B cell (primary cell): ENCODE results near the gene GEMIN5. TPM values are rescaled to one million over a fixed set of nuclear protein-coding genes. Genes with fewer than 3 reads are reported as not detected.

ENCODE experiments used
- ATAC-seq: fragments of 200-7000 bp; cut with Tn5 transposase; one replicate; pipeline ENCODE4 v1.10.0; 2021; ENCODE audit warnings: low read depth, mild to moderate bottlenecking, moderate number of reproducible peaks, moderate library complexity
- CTCF ChIA-PET: fragments of 350-600 bp; sonication (Branson Sonifier 250); formaldehyde crosslinking; loops from one replicate; lab custom pipeline; 2021; ENCODE audit warnings: antibody characterized with exemption, inconsistent platforms; lab: Charles Lee
- POLR2A ChIA-PET: fragments of 350-600 bp; sonication (Branson Sonifier 250); formaldehyde crosslinking; loops from one replicate; lab custom pipeline; 2021; ENCODE audit warnings: antibody characterized with exemption; lab: Charles Lee
- DNase-seq: peaks from one replicate; pipeline ENCODE4 v3.0.0; 2013
- H2AFZ ChIP-seq: 2 replicates; pipeline ENCODE4 v1.6.1; 2012; ENCODE audit warnings: mild to moderate bottlenecking, low read depth, low read length; ENCODE audit not compliant: insufficient read depth, poor library complexity, severe bottlenecking
- H3K27ac ChIP-seq, 2 donors: 1 replicate in 1 of 2; 2 replicates in 1 of 2; pipeline ENCODE4 v1.5.1; 2012 to 2013; ENCODE audit warnings: low read length in 2 of 2, mild to moderate bottlenecking in 2 of 2, moderate library complexity in 1 of 2
- H3K27me3 ChIP-seq, 4 experiments: fragments of 200-600 bp in 1 of 4; sonication (generic) in 1 of 4; replicated peaks in 1 of 4; 1 replicate in 2 of 4; 2 replicates in 2 of 4; pipeline versions ENCODE4 v1.6.1 to v1.7.0; 2013 to 2016; ENCODE audit warnings: low read length in 3 of 4, mild to moderate bottlenecking in 2 of 4, mixed read lengths in 1 of 4, moderate library complexity in 1 of 4; ENCODE audit not compliant: insufficient read depth in 4 of 4, control insufficient read depth in 3 of 4; ENCODE audit errors: control extremely low read depth in 1 of 4
- H3K36me3 ChIP-seq, 2 experiments: replicated peaks in 1 of 2; 1 replicate in 1 of 2; 2 replicates in 1 of 2; pipeline versions ENCODE4 v1.6.1 to v1.7.1; 2013; ENCODE audit warnings: low read length in 1 of 2; ENCODE audit not compliant: insufficient read depth in 2 of 2, control insufficient read depth in 1 of 2; ENCODE audit errors: control extremely low read depth in 1 of 2, extremely low read depth in 1 of 2
- H3K4me1 ChIP-seq, 2 donors: fragments of 200-600 bp in 1 of 2; sonication (generic) in 1 of 2; 1 replicate in 1 of 2; 2 replicates in 1 of 2; pipeline versions ENCODE4 v1.5.1 to v1.6.1; 2013 to 2017; ENCODE audit warnings: low read length in 2 of 2; ENCODE audit not compliant: control insufficient read depth in 2 of 2, insufficient read depth in 2 of 2
- H3K4me2 ChIP-seq: replicated peaks from 2 replicates; pipeline ENCODE3; 2012; ENCODE audit warnings: mild to moderate bottlenecking, low read depth, low read length; ENCODE audit not compliant: poor library complexity, severe bottlenecking
- H3K4me3 ChIP-seq, 5 experiments: fragments of 200-600 bp in 1 of 5; sonication (generic) in 1 of 5; 1 replicate in 3 of 5; 2 replicates in 2 of 5; pipeline versions ENCODE4 v1.5.1 to v1.7.0; 2011 to 2016; ENCODE audit warnings: low read length in 4 of 5, mild to moderate bottlenecking in 4 of 5, low read depth in 2 of 5, control low read depth in 1 of 5, moderate library complexity in 1 of 5; ENCODE audit not compliant: insufficient read depth in 1 of 5; ENCODE audit errors: control extremely low read depth in 1 of 5, extremely low read depth in 1 of 5
- H3K79me2 ChIP-seq: fragments of 200-600 bp; sonication (generic); one replicate; pipeline ENCODE4 v1.6.0; 2016; ENCODE audit warnings: low read length; ENCODE audit not compliant: control insufficient read depth, insufficient read depth
- H3K9ac ChIP-seq: fragments of 200-600 bp; sonication (generic); 2 replicates; pipeline ENCODE4 v1.6.1; 2017; ENCODE audit warnings: mild to moderate bottlenecking, low read length, moderate library complexity
- H3K9me3 ChIP-seq, 3 donors: one replicate each; pipeline versions ENCODE4 v1.6.1 to v1.7.1; 2013; ENCODE audit warnings: low read length in 2 of 3; ENCODE audit not compliant: control insufficient read depth in 2 of 3, insufficient read depth in 1 of 3; ENCODE audit errors: control extremely low read depth in 1 of 3
- H4K20me1 ChIP-seq: 2 replicates; pipeline ENCODE4 v1.6.0; 2012; ENCODE audit warnings: mild to moderate bottlenecking, low read length; ENCODE audit not compliant: insufficient read depth, control insufficient read depth, poor library complexity, severe bottlenecking
- H3K27ac Mint-ChIP-seq: one replicate; pipeline ENCODE4 v1.8.0; 2021; ENCODE audit warnings: mixed read lengths
- H3K27me3 Mint-ChIP-seq: one replicate; pipeline ENCODE4 v1.8.0; 2021; ENCODE audit warnings: mixed read lengths
- H3K4me1 Mint-ChIP-seq: one replicate; pipeline ENCODE4 v1.8.0; 2021; ENCODE audit warnings: mixed read lengths
- H3K4me3 Mint-ChIP-seq: one replicate; pipeline ENCODE4 v1.8.0; 2021; ENCODE audit warnings: mixed read lengths
- H3K9me3 Mint-ChIP-seq: one replicate; pipeline ENCODE4 v1.8.0; 2022; ENCODE audit warnings: mixed read lengths; ENCODE audit not compliant: insufficient read depth
- EZH2 ChIP-seq: IDR thresholded peaks from 2 replicates; pipeline ENCODE4 v1.6.1; 2012; ENCODE audit warnings: borderline replicate concordance, low read depth, mild to moderate bottlenecking, moderate library complexity, low read length; ENCODE audit not compliant: insufficient read depth, poor library complexity, severe bottlenecking
- WGBS: methylation state at CpG from one replicate; pipeline ENCODE4 v1.1.5; 2013; ENCODE audit warnings: missing lambda C conversion rate; ENCODE audit not compliant: insufficient coverage; 5-methylcytosine and 5-hydroxymethylcytosine counted together
- intact Hi-C: fragments of 100-400 bp; cut with micrococcal nuclease; formaldehyde crosslinking; loops from one replicate; pipeline ENCODE4 v1.10.0; 2022
- polyA plus RNA-seq: library from polyadenylated mRNA; depleted of rRNA; stranded (reverse); fragments of >200 nt; gene quantifications from 2 replicates; pipeline ENCODE4 v1.2.3, GENCODE V29; 2012
- total RNA-seq, 2 donors: library from RNA; stranded (reverse); fragments of 120-200 nt in 1 of 2; gene quantifications; 1 replicate in 1 of 2; 2 replicates in 1 of 2; pipeline versions ENCODE4 v1.2.3 to v1.2.4, GENCODE V29; 2013 to 2022
- TF ChIP-seq, protein P1 (sequence below): fragments of 200-600 bp; IDR thresholded peaks from one replicate; pipeline ENCODE4 v1.8.0; 2022; ENCODE audit warnings: antibody characterized with exemption, mild to moderate bottlenecking

GEMIN5 gene
- total and polyA plus RNA-seq, 2 donors (not counting 1 experiment from before 2014, with no cell fraction given) = 3.6 to 15.5 TPM

DNA sequence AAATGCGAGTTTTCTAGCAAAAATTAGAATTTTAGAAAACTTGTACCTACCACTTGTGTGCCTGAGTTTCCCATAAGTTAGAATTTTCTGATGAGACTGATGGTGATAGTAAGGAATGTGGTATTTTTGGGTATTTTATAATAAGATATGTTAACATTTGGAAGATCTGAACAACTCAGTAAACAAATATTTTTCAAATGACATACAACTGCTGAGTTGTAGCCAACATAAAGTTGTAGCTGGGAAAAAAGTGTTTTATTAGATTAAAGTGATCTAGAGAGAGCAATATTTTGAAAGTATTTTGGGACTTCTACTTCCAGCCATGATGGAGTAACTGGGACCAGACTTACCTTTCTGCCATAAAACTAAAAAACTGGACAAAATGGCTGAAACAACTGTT, 37.9 kb downstream of the GEMIN5 start:
- Histone ChIP-seq H3K4me2 (no peak overlapping the region), H3K4me1 (no peaks in the 10 kb centered on the region), H3K27me3 (no peaks in the 10 kb centered on the region), H3K9ac (no peak overlapping the region), H3K36me3 (peaks cover 18 to 76% of the 10 kb centered on the region in 2 experiments), H3K79me2 (no peaks in the 10 kb centered on the region), H2AFZ (no peak overlapping the region), H4K20me1 (no peaks in the 10 kb centered on the region), H3K27ac (no peak overlapping the region), H3K4me3 (no peak overlapping the region), H3K9me3 (no peaks in the 10 kb centered on the region)
- no peak overlapping the region for H3K27ac Mint-ChIP-seq
- TF ChIP-seq, protein P1, sequence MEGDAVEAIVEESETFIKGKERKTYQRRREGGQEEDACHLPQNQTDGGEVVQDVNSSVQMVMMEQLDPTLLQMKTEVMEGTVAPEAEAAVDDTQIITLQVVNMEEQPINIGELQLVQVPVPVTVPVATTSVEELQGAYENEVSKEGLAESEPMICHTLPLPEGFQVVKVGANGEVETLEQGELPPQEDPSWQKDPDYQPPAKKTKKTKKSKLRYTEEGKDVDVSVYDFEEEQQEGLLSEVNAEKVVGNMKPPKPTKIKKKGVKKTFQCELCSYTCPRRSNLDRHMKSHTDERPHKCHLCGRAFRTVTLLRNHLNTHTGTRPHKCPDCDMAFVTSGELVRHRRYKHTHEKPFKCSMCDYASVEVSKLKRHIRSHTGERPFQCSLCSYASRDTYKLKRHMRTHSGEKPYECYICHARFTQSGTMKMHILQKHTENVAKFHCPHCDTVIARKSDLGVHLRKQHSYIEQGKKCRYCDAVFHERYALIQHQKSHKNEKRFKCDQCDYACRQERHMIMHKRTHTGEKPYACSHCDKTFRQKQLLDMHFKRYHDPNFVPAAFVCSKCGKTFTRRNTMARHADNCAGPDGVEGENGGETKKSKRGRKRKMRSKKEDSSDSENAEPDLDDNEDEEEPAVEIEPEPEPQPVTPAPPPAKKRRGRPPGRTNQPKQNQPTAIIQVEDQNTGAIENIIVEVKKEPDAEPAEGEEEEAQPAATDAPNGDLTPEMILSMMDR = no peak
- no peak for TF ChIP-seq EZH2
- ATAC-seq = no peak
- no peak for DNase-seq
- WGBS = no CpG with 5 or more reads among the region's 1 CpG
- no peaks in the 10 kb centered on the region for H3K9me3 Mint-ChIP-seq
- ChIA-PET CTCF (no interaction called here), POLR2A (no interaction called here)
- H3K27me3 Mint-ChIP-seq = no peaks in the 10 kb centered on the region
- no peaks in the 10 kb centered on the region for H3K4me1 Mint-ChIP-seq
- H3K4me3 Mint-ChIP-seq = no peak overlapping the region
- intact Hi-C loops = no loop called here

DNA sequence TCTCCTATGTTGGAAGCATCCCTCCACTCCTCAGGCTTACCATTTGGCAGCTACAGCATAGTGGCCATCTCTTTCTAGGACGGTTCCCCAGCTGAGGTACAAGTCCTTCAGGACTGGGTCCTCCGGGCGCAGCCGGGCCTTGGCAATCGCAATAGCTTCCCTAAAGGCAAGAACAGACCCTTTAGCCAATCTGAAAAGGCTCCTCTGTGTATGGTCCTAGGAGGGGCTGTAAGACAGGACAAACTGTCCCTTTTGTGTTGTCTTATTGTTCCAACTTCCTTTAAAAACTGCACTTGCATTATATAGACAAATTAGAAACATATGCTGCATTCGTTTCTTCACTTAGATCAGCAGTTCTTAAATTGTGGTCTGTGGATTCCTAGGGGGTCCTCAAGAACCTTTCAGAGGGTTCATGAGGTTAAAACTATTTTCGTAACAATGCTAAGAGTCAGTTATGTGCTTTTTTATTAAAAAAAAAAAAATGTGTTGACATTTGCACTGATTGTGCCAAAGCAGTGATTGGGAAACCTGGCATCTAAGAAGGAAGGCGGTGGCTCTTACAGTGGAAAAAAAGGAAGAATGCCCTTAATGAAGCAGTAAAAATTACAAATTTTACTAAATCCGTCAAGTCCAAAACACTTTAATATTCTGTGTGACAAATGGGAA, 38.7 kb downstream of the GEMIN5 start:
- Histone ChIP-seq H3K4me1 (no peaks in the 10 kb centered on the region), H3K9ac (no peak overlapping the region), H3K27ac (no peak overlapping the region), H3K9me3 (no peaks in the 10 kb centered on the region), H3K36me3 (peaks cover 18 to 73% of the 10 kb centered on the region in 2 experiments), H2AFZ (no peak overlapping the region), H3K27me3 (no peaks in the 10 kb centered on the region), H3K4me2 (no peak overlapping the region), H3K4me3 (no peak overlapping the region), H3K79me2 (no peaks in the 10 kb centered on the region), H4K20me1 (no peaks in the 10 kb centered on the region)
- Mint-ChIP-seq H3K9me3 (no peaks in the 10 kb centered on the region), H3K4me1 (no peaks in the 10 kb centered on the region), H3K27me3 (no peaks in the 10 kb centered on the region), H3K4me3 (no peak overlapping the region), H3K27ac (no peak overlapping the region)
- ATAC-seq = no peak
- intact Hi-C loops = no loop called here
- POLR2A ChIA-PET = no interaction called here
- CTCF ChIA-PET = no interaction called here
- no peak for DNase-seq
- TF ChIP-seq, protein P1 = no peak
- WGBS = 100% methylated on average over 3 of the region's 9 CpGs
